ENCODE data around the gene NKX2-4. TPM values are rescaled to one million over a fixed set of nuclear protein-coding genes. Genes with fewer than 3 reads are reported as not detected.

Gene NKX2-4
- polyA plus RNA-seq, 6 donors from 2014 or later = not detected

Other genes starting within 250 kb of the NKX2-4 start
- gene XRN2, start 94.2 kb downstream of the NKX2-4 start, polyA plus RNA-seq (ENCODE audit: low read depth in 6 of 6) = 10 to 100 TPM; 41.5 to 59.4 (median 55.9) TPM
- not detected for gene NKX2-2, start 116.5 kb upstream of the NKX2-4 start, polyA plus RNA-seq (ENCODE audit: low read depth in 6 of 6)